ENCODE results near the gene RXRA.

DNA sequence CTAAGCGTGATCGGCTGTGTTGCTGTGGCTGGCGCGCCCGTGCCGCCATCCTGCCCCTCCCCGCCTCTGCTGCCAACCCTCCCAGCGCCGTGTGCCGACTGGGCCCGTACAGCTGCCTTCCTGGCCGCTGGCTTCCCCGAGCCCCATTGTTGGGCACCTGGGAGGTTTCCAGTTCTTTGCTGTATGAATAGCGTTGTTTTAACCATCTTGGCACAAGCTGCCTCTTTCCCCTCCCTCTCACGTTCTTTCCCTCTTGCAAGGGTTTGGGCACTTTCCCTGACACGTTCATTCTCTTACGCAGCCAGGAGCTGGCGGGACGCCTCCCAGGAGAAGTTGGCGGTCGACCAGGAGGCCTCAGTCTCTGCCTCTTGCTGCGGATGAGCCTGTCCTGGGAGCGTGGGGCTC lies 43.1 kb upstream of the RXRA start:
- TF ChIP-seq, protein P1, sequence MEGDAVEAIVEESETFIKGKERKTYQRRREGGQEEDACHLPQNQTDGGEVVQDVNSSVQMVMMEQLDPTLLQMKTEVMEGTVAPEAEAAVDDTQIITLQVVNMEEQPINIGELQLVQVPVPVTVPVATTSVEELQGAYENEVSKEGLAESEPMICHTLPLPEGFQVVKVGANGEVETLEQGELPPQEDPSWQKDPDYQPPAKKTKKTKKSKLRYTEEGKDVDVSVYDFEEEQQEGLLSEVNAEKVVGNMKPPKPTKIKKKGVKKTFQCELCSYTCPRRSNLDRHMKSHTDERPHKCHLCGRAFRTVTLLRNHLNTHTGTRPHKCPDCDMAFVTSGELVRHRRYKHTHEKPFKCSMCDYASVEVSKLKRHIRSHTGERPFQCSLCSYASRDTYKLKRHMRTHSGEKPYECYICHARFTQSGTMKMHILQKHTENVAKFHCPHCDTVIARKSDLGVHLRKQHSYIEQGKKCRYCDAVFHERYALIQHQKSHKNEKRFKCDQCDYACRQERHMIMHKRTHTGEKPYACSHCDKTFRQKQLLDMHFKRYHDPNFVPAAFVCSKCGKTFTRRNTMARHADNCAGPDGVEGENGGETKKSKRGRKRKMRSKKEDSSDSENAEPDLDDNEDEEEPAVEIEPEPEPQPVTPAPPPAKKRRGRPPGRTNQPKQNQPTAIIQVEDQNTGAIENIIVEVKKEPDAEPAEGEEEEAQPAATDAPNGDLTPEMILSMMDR (IDR thresholded peaks at IDR 0.05): no peak
- TF ChIP-seq POLR2A (IDR thresholded peaks at IDR 0.05): no peak
